DOHH2 (cell line): Measurements from ENCODE around the gene WDR76.

Experiments used
- H3F3A ChIP-seq: fragments of 200-600 bp; sonication (generic), shearing (Covaris generic); 2 replicates; pipeline ENCODE4 v1.6.0; 2016; ENCODE audit warnings: antibody characterized with exemption, mild to moderate bottlenecking; ENCODE audit not compliant: control insufficient read depth, insufficient read depth
- H3K27ac ChIP-seq: fragments of 200-600 bp; sonication (generic); 2 replicates; pipeline ENCODE4 v1.5.1; 2014; ENCODE audit warnings: low read depth, mild to moderate bottlenecking, low read length, moderate library complexity
- H3K27me3 ChIP-seq: fragments of 200-600 bp; sonication (generic); 2 replicates; pipeline ENCODE4 v1.6.1; 2014; ENCODE audit warnings: mild to moderate bottlenecking, low read length, mixed read lengths; ENCODE audit not compliant: control insufficient read depth
- H3K36me3 ChIP-seq: fragments of 200-600 bp; sonication (generic); 2 replicates; pipeline ENCODE4 v1.6.1; 2014; ENCODE audit warnings: mild to moderate bottlenecking, low read length, moderate library complexity, mixed read lengths; ENCODE audit not compliant: control insufficient read depth
- H3K4me1 ChIP-seq: fragments of 200-600 bp; sonication (generic); 2 replicates; pipeline ENCODE4 v1.6.1; 2014; ENCODE audit warnings: mild to moderate bottlenecking, low read length, mixed read lengths; ENCODE audit not compliant: control insufficient read depth
- H3K4me2 ChIP-seq: fragments of 200-600 bp; sonication (generic); 2 replicates; pipeline ENCODE4 v1.6.0; 2014; ENCODE audit warnings: mild to moderate bottlenecking, low read length, moderate library complexity
- H3K4me3 ChIP-seq: fragments of 200-600 bp; sonication (generic); 2 replicates; pipeline ENCODE4 v1.5.1; 2014; ENCODE audit warnings: mild to moderate bottlenecking, low read length, mixed read lengths
- H3K79me2 ChIP-seq: fragments of 200-600 bp; sonication (generic); 2 replicates; pipeline ENCODE4 v1.6.1; 2014; ENCODE audit warnings: mild to moderate bottlenecking, low read length, mixed read lengths; ENCODE audit not compliant: control insufficient read depth
- H3K9me2 ChIP-seq: fragments of 200-600 bp; sonication (generic); replicated peaks from 2 replicates; pipeline ENCODE4 v1.6.1; 2014; ENCODE audit warnings: mild to moderate bottlenecking, low read length, mixed read lengths; ENCODE audit not compliant: control insufficient read depth
- H3K9me3 ChIP-seq: fragments of 200-600 bp; sonication (generic); 2 replicates; pipeline ENCODE4 v1.6.1; 2014; ENCODE audit warnings: antibody characterized with exemption, low read length, mixed read lengths; ENCODE audit not compliant: control insufficient read depth, insufficient read depth
- H4K20me1 ChIP-seq: fragments of 200-600 bp; sonication (generic); 2 replicates; pipeline ENCODE4 v1.6.0; 2014; ENCODE audit warnings: low read depth, mild to moderate bottlenecking, antibody characterized with exemption, low read length, moderate library complexity; ENCODE audit not compliant: control insufficient read depth, insufficient read depth
- EZH2phosphoT487 ChIP-seq: fragments of 200-600 bp; sonication (generic); IDR thresholded peaks from 2 replicates; pipeline ENCODE4 v1.6.1; 2017; ENCODE audit warnings: borderline replicate concordance, mild to moderate bottlenecking, antibody characterized with exemption, low read length, moderate library complexity, mixed read lengths
- TF ChIP-seq, protein P1 (sequence below): fragments of 200-600 bp; sonication (generic); IDR thresholded peaks from one replicate; pipeline ENCODE4 v1.5.1; 2014; ENCODE audit warnings: antibody characterized with exemption, mild to moderate bottlenecking, low read depth, low read length; ENCODE audit not compliant: poor library complexity, severe bottlenecking

WDR76 gene

DNA sequence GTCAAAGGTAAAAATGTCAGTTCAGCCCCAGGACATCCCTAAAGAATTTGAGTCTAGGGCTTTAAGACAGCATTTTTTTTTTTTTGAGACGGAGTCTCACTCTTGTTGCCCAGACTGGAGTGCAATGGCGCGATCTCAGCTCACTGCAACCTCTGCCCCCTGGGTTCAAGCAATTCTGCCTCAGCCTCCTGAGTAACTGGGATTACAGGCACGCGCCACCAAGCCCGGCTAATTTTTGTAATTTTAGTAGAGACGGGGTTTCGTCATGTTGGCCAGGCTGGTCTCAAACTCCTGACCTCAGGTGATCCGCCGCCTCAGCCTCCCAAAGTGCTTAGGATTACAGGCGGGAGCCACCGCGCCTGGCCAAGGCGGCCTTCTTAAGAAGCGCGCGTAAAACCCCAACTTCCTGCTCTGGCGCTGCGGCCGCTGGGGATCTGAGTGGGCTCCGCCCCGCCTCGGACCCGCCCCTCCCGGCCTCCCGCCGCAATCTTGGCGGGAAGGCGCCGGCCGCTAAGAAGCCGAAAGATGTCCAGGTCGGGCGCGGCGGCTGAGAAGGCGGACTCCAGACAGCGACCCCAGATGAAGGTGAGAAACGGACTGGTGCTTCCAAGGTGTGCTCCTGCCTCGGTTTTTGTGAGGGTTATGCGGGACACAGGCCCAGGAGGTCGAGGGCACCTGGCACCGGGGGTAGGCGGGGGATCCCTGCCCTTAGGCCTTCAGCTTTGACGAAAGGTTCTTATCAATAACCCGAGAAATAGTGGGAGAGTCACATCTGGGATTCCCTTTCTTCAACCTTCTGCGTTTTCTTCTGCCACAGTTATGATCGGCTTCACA is at the start of gene WDR76:
WDR76 (plus strand) TSS at position 495 of the 834 bp plus-strand sequence; CDS start at position 526, 31 bp downstream.
- Histone ChIP-seq H3K27me3 (no peaks in the 10 kb centered on the region), H3K27ac (peak within 1 kb of the TSS; percentile 83), H3K4me3 (peak within 1 kb of the TSS; percentile 85), H3K4me2 (peak within 1 kb of the TSS; percentile 92), H3K9me2 (no peaks in the 10 kb centered on the region), H3F3A (peaks cover 19% of the 10 kb centered on the region), H3K36me3 (peaks cover 69% of the 10 kb centered on the region), H3K4me1 (peaks cover 61% of the 10 kb centered on the region), H4K20me1 (peaks cover 11% of the 10 kb centered on the region), H3K9me3 (no peaks in the 10 kb centered on the region), H3K79me2 (peaks cover 98% of the 10 kb centered on the region)
- no peak for TF ChIP-seq EZH2phosphoT487
- TF ChIP-seq, protein P1, sequence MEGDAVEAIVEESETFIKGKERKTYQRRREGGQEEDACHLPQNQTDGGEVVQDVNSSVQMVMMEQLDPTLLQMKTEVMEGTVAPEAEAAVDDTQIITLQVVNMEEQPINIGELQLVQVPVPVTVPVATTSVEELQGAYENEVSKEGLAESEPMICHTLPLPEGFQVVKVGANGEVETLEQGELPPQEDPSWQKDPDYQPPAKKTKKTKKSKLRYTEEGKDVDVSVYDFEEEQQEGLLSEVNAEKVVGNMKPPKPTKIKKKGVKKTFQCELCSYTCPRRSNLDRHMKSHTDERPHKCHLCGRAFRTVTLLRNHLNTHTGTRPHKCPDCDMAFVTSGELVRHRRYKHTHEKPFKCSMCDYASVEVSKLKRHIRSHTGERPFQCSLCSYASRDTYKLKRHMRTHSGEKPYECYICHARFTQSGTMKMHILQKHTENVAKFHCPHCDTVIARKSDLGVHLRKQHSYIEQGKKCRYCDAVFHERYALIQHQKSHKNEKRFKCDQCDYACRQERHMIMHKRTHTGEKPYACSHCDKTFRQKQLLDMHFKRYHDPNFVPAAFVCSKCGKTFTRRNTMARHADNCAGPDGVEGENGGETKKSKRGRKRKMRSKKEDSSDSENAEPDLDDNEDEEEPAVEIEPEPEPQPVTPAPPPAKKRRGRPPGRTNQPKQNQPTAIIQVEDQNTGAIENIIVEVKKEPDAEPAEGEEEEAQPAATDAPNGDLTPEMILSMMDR: no peak

DNA sequence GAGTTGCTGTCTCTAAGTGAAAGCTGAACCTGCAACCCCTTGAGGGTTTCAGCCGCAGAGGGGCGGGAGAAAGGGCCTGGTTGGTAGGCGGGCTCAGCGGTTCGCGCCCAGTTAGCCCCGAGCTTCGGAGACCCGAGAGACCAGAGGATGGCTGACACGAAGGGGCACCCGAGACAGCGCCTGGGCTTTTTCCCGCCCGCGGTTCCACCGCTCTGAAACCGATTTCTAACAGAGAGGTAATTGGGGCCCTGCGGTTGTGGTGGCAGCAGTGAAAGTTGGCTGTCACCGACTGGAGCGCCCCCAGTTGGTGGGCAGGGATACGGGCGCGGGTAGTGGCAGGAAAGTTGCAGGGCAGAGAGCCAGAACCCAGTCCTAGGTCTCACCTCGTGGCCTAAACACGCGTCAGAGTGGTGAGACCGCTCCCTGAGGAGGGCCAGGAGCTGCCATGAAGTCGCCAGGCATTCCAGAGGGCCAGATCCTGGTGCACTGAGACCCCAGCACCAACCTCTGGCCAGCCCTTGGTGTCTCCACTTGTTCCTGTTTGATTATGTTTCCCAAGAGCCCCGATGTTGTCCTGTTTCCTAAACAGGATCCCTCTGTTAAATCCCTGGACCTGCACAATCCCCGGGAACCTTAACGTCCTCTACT is 49.4 kb upstream of the WDR76 start:
- H3K79me2 ChIP-seq: peaks cover 92% of the 10 kb centered on the region
- peak overlapping the region; percentile 95 for H3K4me3 ChIP-seq
- peak overlapping the region; percentile 97 for H3K27ac ChIP-seq
- H3K4me1 ChIP-seq: peaks cover 77% of the 10 kb centered on the region
- peaks cover 11% of the 10 kb centered on the region; the same call in 1 of the 2 replicates for H4K20me1 ChIP-seq
- peaks cover 64% of the 10 kb centered on the region for H3F3A ChIP-seq
- no peaks in the 10 kb centered on the region for H3K27me3 ChIP-seq
- TF ChIP-seq, protein P1: peak; percentile 87
- no peak for TF ChIP-seq EZH2phosphoT487
- H3K4me2 ChIP-seq: peak overlapping the region; percentile 93
- no peaks in the 10 kb centered on the region for H3K9me2 ChIP-seq
- peaks cover 71% of the 10 kb centered on the region for H3K36me3 ChIP-seq
- no peaks in the 10 kb centered on the region for H3K9me3 ChIP-seq

DNA sequence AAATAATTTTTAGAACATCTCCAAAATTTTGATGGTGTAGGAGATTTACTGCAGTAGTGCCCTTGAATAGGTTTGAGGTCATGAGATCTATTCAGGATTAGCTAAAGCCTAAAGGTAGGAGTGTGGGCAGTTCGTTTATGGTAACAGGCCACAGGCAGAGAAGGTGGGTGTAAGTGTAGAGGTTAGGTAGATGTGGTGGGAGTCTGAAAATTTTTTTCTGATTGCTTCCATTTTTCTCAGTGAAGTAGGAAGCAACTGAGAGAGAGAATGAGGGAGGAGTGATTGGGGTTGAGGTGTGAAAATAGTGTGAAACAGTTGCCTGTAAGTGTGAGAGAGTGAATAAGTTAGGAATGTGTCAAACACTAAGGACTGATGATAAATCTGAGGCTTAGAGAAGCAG is 47.8 kb upstream of the WDR76 start:
- Histone ChIP-seq H3K4me1 (peaks cover 75% of the 10 kb centered on the region), H3K9me3 (no peaks in the 10 kb centered on the region)

More for the DNA sequence above, 47.8 kb upstream of the WDR76 start:
- Histone ChIP-seq H3K9me2 (no peaks in the 10 kb centered on the region), H3K79me2 (peaks cover 90% of the 10 kb centered on the region), H3F3A (peaks cover 53% of the 10 kb centered on the region), H3K27me3 (no peaks in the 10 kb centered on the region), H3K27ac (peak overlapping the region; percentile 97), H3K4me3 (peak overlapping the region; percentile 60), H3K36me3 (peaks cover 55% of the 10 kb centered on the region), H3K4me2 (peak overlapping the region; percentile 75), H4K20me1 (peaks cover 8% of the 10 kb centered on the region; the same call in 1 of the 2 replicates)
- no peak for TF ChIP-seq EZH2phosphoT487
- TF ChIP-seq, protein P1: no peak
